HG03558 (cell line): Measurements from ENCODE around the gene BEST1.

Source experiments
- ATAC-seq: cut with Tn5 transposase; IDR thresholded peaks from one replicate; pipeline ENCODE4 v1.9.1; 2021; ENCODE audit warnings: moderate number of reproducible peaks; ENCODE audit not compliant: unreplicated experiment; ENCODE audit errors: extremely low read depth

Gene BEST1

DNA sequence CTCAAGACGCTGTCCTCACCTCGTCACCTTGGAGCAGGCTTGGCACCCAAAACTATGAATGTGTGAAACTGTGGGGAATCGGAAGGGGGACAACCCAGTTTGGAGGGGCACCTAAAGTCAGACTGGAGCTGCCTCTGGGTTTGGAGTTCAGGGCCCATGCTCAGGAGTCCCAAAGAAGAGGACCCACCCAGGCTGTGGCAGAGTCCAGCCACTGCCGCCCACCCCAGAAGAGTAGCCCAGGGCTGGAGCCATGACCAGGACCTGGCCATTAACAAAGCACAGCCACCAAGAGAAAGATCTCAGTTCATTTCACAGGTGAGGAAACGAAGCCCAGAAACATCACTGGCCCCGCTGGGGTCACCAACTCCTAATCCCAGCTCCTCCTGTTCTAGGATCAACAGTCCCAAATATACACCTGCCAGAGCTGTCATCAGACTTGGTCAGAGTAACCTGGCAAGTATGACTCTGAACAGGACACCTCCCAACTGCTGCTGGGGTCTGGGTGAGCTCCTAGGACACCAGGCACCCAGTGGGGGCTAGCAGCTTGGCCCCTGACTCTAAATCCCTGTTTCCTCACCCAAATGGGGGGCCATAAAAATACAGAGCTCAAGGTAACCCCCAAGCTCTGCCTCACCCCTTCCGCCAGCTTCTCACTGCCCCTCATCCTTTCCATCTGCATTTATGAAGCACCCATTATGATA, 35.5 kb upstream of the BEST1 start:
- ATAC-seq, result no peak

GRCh38 chr11:61916737-61917333, 33.3 kb upstream of the BEST1 start:
- no peak for ATAC-seq

- ATAC-seq, result no peak
Observed at GRCh38 chr11:61917334-61918109, 32.6 kb upstream of the BEST1 start, which contains the start of gene RAB3IL1. TSS of gene RAB3IL1 (minus strand) at chr11:61917566. CDS start at chr11:61917367, 199 bp downstream.

GRCh38 chr11:61918251-61918937, 31.8 kb upstream of the BEST1 start:
- no peak for ATAC-seq

DNA sequence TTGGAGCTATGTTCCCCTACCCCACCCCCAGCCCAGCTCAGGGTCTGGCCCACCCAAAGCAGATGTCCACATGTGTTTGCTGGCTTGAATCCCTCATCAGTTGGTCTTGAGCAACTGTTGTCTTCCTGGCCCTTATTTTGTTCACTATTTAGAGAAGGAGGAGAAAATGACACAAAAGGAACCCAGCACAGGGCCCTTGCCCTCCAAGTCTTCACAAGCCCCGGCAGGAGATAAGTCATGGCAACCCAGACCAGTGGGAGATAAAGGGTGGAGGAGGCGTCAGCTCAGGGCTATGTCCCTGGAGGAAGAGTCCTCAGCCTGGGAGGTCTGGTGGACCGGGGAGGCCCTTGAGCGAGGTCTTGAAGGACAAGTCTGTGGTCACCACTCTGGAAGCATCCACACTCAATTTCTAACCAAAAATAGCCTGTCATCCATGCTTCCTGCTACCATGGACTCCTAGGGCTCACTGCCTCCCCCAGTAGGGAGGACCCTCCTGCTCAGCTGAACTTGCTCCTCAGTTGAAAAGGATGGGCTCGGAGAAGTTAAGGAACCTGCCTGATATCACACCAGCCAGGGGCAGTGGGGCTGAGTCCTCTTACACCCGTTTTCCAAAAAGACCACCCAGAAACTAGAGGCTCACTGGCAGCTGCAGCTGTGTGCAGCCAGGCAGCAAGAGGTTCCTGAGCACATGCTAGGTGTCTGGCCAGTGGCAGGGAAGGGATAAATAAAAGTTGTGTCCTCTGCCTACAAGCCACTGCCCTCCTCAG, 31.0 kb upstream of the BEST1 start:
- ATAC-seq, result no peak

- ATAC-seq, result no peak
Observed at GRCh38 chr11:61919705-61920631, 30.2 kb upstream of the BEST1 start.

DNA sequence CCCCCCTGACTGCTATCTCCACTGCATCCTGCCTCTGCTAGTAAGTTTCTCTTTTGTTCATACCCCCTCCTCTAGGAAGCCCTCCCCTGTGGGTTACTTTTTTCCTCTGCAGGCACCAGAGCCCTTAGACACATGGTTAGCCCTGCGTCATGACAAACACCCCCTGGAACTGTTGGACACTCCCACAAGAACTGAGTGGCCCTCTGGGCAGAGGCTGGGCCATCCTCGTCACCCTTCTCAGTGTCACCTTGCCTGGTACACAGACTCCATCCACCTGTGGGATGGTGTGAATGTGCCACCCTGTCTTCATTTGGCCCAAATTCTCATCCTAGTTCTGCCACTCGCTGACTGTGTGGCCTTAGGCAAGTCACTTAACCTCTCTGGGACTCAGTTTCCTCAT, 28.7 kb upstream of the BEST1 start:
- ATAC-seq, result no peak

GRCh38 chr11:61922539-61922938, 27.6 kb upstream of the BEST1 start:
- no peak for ATAC-seq

- ATAC-seq, result no peak
Observed at GRCh38 chr11:61923166-61924063, 26.7 kb upstream of the BEST1 start.

DNA sequence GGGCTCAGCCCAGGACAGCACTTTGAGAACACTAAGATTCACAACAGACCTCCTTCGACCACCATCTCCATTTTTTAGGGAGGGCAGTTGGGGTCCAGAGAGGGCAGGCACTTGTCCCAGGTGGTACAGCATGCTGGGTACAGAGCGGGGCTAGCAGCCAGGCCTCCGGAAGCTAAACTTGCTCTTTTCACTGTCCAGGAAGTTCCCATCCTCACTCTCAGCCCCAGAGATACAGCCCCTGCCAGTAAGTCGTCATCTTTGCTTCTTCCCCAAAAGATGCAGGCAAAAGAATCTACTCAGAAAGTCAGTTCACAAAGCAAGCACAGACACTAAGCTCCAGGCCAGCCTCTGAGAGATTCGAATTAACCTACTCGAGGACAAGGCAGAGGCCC, 26.1 kb upstream of the BEST1 start:
- ATAC-seq, result no peak

DNA sequence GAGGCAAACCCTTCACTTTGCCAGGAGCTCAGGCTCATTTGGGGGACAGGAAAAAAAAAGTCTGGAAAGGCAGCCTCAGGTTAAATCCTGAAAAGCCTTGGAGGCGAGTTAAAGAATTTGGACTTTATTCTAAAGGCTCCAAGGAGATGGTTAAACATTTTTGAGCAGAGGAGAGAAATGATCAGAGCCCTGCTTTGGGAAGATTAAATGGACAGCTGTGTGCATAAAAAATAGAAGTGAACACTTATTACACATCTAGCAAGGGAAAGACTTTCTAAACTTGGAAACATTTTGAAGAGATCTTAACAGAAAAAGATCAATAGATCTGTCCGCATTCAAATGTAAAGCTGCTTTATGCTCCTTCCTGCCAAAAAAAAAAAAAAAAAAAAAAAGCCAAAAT, 24.4 kb upstream of the BEST1 start:
- no peak for ATAC-seq

DNA sequence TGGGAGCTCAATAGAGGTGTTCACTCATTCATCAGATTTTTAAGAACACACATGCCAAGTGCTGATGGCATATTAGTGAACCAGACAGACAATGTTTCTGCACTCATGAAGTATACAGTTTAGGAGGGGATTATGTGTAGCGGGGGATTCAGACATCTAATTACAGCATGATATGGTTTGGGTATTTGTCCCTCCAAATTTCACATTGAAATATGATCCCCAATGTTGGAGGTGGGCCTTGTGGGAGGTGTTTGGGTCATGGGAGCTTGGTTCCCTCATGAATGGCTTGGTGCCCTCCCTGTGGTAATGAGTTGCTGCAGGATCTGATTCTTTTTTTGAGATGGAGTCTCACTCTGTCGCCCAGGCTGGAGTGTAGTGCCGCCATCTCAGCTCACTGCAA, 23.9 kb upstream of the BEST1 start:
- ATAC-seq, result no peak

GRCh38 chr11:61927501-61927900, 22.6 kb upstream of the BEST1 start:
- ATAC-seq, result no peak

DNA sequence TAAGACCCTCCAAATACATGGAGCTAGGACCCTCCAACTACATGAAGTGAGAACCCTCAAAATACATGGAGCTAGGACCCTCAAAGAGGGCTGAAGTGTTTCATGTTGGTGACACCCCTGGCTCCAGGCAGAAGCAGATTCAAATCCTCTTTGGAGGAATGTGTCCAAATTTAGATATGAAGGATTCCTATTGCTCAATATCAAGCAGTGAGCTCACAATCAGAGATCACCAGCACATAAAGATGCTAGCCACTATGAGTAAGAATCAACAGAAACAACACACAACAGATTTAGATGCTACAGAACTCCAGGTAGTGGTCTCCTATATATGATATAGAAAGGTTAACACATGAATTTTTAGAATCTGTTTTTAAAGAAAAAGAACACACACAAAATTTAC, 21.5 kb upstream of the BEST1 start:
- ATAC-seq, result no peak

- no peak for ATAC-seq
Observed at GRCh38 chr11:61930933-61931332, 19.2 kb upstream of the BEST1 start.

GRCh38 chr11:61935861-61936260, 14.3 kb upstream of the BEST1 start:
- ATAC-seq, result no peak

DNA sequence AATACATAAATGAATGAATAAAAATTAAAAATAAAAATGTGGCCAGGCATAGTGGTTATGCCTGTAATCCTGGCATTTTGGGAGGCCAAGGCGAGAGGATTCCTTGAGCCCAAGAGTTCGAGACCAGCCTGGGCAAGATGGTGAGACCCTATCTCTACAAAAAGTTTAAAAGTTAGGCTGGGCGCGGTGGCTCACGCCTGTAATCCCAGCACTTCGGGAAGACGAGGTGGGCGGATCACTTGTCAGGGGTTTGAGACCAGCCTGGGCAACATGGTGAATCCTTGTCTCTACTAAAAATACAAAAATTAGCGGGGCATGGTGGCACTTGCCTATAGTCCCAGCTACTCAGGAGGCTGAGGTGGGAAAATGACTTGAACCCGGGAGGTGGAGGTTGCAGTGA, 9.7 kb upstream of the BEST1 start:
- ATAC-seq, result no peak

DNA sequence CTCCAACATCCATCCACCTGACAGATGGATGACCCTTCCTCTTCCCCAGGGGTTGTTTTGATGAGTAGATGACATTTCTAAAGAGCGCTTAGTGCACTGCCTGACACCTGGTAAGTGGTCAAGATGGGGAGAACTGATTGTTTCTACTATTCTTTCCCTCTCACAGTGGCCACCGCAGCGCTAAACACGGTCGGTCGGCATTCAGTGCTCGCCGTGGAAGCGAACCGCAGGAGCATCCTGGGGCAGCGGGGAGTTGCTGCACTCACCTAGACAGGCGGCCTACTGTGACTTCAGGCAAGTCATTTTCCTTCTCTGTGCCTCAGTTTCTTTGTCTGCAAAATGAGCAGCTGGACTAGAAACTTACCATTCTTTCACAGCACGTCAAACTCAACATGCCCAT, 5.0 kb upstream of the BEST1 start:
- ATAC-seq, result no peak
